Esophagus muscularis mucosa (tissue), 4 donors: ENCODE results near the gene GLIS1.

Experiments
- EP300 ChIP-seq: sonication (generic); formaldehyde crosslinking; IDR thresholded peaks from one replicate; pipeline ENCODE4 v1.6.1; 2017; ENCODE audit warnings: antibody characterized with exemption
- POLR2A ChIP-seq: fragments of 450-650 bp; IDR thresholded peaks from one replicate; pipeline ENCODE4 v1.6.1; 2017; ENCODE audit warnings: antibody characterized with exemption, moderate library complexity, mild to moderate bottlenecking, low read depth
- POLR2AphosphoS5 ChIP-seq, 2 donors: sonication (generic); formaldehyde crosslinking; IDR thresholded peaks; one replicate each; pipeline ENCODE4 v1.6.1; 2017; ENCODE audit warnings: antibody characterized with exemption in 2 of 2
- TF ChIP-seq, protein P1 (sequence below), 3 experiments: fragments of 200-600 bp in 2 of 3; fragments of 450-650 bp in 1 of 3; sonication (generic) in 2 of 3; IDR thresholded peaks; one replicate each; pipeline ENCODE4 v1.5.1; 2017 to 2019; ENCODE audit warnings: antibody characterized with exemption in 3 of 3, mild to moderate bottlenecking in 2 of 3, moderate library complexity in 1 of 3

DNA sequence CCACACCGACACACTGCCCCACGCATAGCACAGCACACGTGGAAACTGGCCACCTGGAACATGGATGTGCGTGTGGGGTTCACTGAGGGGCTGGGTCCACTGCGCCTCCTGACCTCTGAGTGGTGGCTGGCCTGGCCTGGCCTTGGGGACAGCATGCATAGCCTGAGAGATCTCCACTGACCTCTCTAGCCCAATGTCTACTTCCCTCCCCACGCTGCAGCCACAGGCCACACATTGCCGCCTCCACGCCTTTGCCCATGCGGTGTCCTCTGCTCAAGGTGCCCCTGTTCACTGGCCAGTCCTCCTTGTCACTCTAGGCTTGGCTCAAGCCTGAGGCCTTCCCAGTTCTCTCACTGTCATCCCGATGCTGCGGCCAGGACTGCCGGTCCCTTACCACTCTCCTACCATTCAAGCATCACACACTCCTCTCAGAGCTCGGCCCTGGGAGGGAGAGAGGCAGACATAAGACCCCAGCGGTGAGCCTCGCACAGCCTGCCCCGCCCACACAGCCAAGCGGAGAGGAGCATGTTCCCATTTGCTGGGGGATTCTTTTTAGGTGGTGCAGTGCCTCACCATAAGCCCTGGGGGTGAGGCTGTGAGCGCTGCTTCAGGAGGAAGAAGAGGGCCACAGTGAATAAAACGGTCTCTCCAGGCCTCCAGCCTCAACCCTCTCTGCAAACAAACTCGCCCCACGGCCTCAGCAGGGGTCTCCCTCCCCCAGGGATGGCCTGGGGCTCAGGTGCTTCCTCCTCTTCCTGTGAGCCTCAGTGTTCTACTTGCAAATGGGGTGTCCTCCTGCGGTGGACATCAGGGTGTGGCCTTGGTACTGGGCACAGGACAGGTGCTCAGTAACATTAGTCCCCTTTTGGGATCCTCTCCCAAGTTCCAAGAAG, 199.0 kb downstream of the GLIS1 start:
- no peak for TF ChIP-seq POLR2A
- TF ChIP-seq, protein P1, sequence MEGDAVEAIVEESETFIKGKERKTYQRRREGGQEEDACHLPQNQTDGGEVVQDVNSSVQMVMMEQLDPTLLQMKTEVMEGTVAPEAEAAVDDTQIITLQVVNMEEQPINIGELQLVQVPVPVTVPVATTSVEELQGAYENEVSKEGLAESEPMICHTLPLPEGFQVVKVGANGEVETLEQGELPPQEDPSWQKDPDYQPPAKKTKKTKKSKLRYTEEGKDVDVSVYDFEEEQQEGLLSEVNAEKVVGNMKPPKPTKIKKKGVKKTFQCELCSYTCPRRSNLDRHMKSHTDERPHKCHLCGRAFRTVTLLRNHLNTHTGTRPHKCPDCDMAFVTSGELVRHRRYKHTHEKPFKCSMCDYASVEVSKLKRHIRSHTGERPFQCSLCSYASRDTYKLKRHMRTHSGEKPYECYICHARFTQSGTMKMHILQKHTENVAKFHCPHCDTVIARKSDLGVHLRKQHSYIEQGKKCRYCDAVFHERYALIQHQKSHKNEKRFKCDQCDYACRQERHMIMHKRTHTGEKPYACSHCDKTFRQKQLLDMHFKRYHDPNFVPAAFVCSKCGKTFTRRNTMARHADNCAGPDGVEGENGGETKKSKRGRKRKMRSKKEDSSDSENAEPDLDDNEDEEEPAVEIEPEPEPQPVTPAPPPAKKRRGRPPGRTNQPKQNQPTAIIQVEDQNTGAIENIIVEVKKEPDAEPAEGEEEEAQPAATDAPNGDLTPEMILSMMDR (IDR thresholded peaks at IDR 0.05) = no peak
- no peak for TF ChIP-seq EP300
- no peak for TF ChIP-seq POLR2AphosphoS5 (IDR thresholded peaks at IDR 0.05)
